HG02642 (cell line): ENCODE measurements around the gene SLC9C2.
"Not testable (repeated sequence)": the region's sequence is repeated elsewhere in the genome, so short reads cannot be mapped to it uniquely, and the experiment has no call there.

Experiments
- ATAC-seq: cut with Tn5 transposase; IDR thresholded peaks from one replicate; pipeline ENCODE4 v1.9.1; 2021; ENCODE audit warnings: mild to moderate bottlenecking; ENCODE audit not compliant: unreplicated experiment, poor library complexity

SLC9C2 gene

DNA sequence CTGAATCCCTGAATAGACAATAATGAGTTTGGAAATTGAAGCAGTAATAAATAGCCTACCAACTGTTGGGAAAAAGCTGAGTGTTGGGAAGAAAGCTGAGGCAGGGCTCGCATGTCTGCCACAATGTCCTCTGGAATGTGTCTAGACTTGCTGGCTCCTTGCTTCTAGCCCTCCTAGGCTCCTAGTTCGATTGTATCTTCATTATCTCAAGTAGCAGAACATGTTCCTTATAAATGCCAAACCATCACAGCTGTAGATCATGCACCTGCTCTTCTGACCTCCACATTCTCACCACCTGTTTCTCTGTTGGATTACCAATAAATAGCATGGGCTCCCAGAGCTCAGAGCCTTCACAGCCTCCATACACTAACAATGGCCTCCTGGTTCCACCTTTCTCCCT lies 138.7 kb downstream of the SLC9C2 start:
- ATAC-seq, result not testable (repeated sequence)

GRCh38 chr1:173462666-173463065 lies 140.2 kb downstream of the SLC9C2 start:
- not testable (repeated sequence) for ATAC-seq

DNA sequence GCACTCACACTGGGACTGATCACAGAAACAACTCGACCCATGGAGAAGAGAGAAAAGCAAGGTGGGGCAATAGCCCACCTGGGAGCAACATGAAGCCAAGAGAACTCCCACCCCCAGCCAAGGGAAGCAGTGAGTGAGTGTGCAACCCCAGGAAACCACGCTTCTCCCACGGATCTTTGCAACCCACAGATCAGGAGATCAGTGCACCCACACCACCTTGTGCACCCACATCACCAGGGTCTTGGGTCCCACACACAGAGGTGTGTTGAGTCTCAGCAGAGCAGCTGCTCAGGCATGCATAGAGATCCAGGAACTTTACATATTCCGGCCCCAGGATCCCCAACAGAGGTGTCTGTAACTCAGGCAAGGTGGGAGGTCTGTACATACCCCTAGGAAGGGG lies 143.0 kb downstream of the SLC9C2 start:
- ATAC-seq, result no peak

- no peak for ATAC-seq
These were observed 147.8 kb downstream of the SLC9C2 start for GRCh38 chr1:173454966-173455524.

GRCh38 chr1:173453982-173454381 lies 148.9 kb downstream of the SLC9C2 start:
- no peak for ATAC-seq

DNA sequence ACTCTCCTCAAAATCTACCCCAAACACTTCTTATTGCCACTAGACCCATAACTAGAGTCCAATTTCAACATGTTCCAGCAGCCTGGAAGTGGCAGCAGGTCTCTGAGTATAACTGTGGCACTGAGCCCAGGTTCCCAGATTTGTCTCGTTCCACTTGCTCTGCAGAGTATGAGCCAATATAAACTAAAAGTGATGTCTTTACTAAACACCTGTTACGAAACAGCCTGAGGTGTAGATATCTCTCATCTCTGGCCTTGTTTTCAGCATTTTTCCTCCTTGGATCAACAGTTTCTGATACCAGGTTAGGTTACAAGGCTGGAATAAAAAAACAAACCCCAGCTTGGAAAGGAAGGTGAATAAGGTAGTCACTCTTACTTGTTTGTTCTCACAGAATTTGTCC lies 150.9 kb downstream of the SLC9C2 start:
- no peak for ATAC-seq
